ENCODE measurements around the gene PRRC2A.

The PRRC2A gene

DNA sequence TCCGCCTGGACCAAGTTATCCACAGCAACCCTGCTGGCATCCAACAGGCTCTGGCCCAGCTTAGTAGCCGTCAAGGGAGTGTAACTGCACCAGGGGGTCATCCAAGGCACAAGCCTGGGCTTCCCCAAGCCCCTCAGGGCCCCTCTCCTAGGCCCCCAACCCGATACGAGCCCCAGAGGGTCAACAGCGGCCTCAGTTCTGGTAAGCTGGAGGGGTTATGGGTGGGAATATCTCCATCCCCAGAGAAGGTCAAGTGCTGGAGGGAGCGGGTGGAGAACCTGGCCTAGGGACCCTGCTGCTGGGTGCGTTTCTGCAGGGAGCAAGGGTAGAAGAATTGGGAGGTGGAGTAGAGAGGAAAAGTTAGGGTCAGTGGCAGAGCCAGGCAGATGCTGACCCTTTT lies 12.9 kb downstream of the PRRC2A start:
- H3K4me3 ChIP-seq (ENCODE audit: low read depth, low read length), result no peak overlapping the region
- TF ChIP-seq, protein P1, sequence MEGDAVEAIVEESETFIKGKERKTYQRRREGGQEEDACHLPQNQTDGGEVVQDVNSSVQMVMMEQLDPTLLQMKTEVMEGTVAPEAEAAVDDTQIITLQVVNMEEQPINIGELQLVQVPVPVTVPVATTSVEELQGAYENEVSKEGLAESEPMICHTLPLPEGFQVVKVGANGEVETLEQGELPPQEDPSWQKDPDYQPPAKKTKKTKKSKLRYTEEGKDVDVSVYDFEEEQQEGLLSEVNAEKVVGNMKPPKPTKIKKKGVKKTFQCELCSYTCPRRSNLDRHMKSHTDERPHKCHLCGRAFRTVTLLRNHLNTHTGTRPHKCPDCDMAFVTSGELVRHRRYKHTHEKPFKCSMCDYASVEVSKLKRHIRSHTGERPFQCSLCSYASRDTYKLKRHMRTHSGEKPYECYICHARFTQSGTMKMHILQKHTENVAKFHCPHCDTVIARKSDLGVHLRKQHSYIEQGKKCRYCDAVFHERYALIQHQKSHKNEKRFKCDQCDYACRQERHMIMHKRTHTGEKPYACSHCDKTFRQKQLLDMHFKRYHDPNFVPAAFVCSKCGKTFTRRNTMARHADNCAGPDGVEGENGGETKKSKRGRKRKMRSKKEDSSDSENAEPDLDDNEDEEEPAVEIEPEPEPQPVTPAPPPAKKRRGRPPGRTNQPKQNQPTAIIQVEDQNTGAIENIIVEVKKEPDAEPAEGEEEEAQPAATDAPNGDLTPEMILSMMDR (IDR thresholded peaks at IDR 0.05; ENCODE audit: control insufficient read depth, extremely low read depth, insufficient read depth), result no peak
- DNase-seq (ENCODE audit: low read depth), result no peak

DNA sequence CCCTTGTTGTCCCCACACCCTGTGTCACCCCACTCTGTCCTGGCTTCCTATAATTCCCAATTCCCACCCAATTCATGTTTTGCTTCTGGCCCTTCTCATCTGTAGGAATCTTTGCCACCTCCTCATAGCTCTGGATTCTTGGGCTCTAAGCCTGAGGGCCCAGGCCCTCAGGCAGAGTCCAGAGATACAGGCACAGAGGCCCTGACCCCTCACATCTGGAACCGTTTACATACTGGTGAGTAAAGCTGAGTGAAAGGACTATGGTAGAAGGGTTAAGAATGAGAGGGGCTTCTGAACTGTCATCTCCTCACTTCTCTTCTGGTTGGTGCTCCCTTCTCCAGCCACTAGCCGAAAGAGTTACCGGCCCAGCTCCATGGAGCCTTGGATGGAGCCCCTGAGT lies 13.6 kb downstream of the PRRC2A start:
- TF ChIP-seq, protein P1 (IDR thresholded peaks at IDR 0.05; ENCODE audit: control insufficient read depth, extremely low read depth, insufficient read depth), result no peak
- no peak for DNase-seq (ENCODE audit: low read depth)
- H3K4me3 ChIP-seq (ENCODE audit: low read depth, low read length), result no peak overlapping the region

DNA sequence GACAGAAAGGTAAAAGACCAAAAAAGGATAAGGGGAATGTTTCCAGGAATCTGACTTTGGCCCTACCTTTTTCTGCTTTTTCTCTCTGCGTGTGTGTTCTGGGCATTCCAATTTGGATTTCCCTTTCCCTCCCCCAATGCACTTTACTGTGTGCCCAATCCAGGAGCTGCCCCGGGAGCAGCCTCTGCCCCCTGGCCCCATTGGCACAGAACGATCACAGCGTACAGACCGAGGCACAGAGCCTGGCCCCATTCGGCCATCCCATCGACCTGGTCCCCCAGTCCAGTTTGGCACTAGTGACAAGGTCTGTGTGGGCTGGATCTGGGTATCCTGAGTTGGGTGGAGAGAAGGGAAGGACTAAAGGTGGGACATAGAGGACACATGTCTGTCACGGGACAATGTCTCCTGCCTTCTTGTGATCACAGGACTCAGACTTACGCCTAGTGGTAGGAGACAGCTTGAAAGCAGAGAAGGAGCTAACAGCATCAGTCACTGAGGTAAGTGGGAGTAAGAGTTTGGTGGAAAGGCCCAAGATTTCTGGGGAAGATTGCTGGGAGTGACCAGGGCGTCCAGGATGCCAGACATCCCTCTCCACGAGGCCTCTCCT lies 14.6 kb downstream of the PRRC2A start:
- TF ChIP-seq, protein P1 (IDR thresholded peaks at IDR 0.05; ENCODE audit: control insufficient read depth, extremely low read depth, insufficient read depth), result no peak
- H3K4me3 ChIP-seq (ENCODE audit: low read depth, low read length), result no peak overlapping the region
- DNase-seq (ENCODE audit: low read depth), result no peak

DNA sequence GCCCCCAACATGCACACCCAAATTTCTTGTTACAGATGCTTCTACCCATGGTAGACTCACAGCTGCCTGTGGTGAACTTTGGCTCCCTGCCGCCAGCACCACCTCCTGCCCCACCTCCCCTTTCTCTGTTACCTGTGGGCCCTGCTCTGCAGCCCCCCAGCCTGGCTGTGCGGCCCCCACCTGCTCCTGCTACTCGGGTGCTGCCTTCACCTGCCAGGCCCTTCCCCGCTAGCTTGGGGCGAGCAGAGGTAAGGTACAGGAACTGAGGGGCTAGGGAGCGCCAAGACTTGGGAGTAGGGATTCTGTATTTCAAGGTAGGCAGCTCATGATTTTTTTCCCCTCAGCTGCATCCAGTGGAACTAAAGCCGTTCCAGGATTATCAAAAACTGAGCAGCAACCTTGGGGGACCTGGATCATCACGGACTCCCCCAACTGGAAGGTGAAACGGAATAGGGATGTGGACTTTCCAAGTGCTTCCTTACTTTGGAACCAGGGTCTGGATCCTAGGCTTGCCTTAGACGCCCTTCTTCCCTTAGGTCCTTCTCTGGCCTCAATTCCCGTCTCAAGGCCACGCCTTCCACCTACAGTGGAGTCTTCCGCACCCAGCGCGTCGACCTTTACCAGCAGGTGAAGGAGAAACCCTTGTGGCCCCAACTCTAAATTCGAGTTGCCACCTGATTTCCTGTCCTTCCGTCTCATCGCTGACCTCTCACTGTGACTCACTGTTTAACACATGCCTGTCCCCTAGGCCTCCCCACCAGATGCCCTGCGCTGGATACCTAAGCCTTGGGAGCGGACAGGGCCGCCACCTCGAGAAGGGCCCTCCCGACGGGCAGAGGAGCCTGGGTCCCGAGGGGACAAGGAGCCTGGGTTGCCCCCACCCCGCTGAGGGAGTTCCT lies 16.4 kb downstream of the PRRC2A start:
- DNase-seq (ENCODE audit: low read depth), result no peak
- H3K4me3 ChIP-seq (ENCODE audit: low read depth, low read length), result no peak overlapping the region
- TF ChIP-seq, protein P1 (IDR thresholded peaks at IDR 0.05; ENCODE audit: control insufficient read depth, extremely low read depth, insufficient read depth), result no peak

- TF ChIP-seq, protein P1 (IDR thresholded peaks at IDR 0.05; ENCODE audit: control insufficient read depth, extremely low read depth, insufficient read depth), result no peak
- no peak overlapping the region for H3K4me3 ChIP-seq (ENCODE audit: low read depth, low read length)
- DNase-seq (ENCODE audit: low read depth), result no peak
These were observed 18.5 kb downstream of the PRRC2A start for GRCh38 chr6:31639043-31639442.

- H3K4me3 ChIP-seq (ENCODE audit: low read depth, low read length), result no peak overlapping the region
- TF ChIP-seq, protein P1 (IDR thresholded peaks at IDR 0.05; ENCODE audit: control insufficient read depth, extremely low read depth, insufficient read depth), result no peak
- DNase-seq (ENCODE audit: low read depth), result no peak
These were observed 18.9 kb downstream of the PRRC2A start for GRCh38 chr6:31639449-31639861.

Measured in LNCaP clone FGC (cell line).